Measurements from ENCODE around the gene HOXB5. TPM values are rescaled to one million over a fixed set of nuclear protein-coding genes. Genes with fewer than 3 reads are reported as not detected.

HOXB5 gene
- total RNA-seq, 1 donor from 2014 or later: 0.17 TPM

DNA sequence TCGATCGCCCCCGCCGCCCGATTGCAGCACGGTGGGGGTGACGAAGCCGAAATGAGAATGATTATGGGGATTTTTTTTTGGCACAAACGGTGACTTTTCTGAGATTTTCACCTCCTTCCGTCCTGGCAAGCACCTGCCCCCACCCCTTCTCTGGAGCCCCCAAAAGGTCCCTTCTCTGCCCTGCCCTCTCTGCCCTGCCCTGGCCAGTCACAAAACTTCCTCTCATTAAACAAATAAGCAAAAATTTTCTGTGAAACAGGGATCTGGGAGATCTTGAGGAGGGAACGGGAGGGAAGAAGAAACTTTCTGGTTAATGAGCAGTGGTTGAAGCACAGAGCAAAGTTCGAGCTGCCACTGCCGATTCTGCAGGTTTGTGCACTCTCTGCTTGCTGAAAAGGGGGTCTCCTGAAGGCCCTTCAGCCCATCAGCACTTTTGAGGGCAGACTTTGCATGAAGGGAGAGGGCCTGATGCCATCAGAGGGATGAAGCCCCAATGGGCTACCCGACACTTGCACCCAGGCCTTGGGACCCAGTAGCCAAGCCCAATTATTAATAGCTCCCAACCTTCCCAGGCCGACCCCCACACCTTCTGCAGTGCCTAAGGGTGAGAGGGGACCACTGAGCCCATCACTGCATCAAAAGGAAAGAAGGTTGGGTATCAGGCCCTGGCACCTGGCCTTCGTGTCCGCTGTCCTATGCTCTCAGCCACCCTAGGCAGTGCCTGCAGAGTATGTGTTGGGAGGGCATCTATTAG lies 22.6 kb upstream of the HOXB5 start:
- no peak for DNase-seq

DNA sequence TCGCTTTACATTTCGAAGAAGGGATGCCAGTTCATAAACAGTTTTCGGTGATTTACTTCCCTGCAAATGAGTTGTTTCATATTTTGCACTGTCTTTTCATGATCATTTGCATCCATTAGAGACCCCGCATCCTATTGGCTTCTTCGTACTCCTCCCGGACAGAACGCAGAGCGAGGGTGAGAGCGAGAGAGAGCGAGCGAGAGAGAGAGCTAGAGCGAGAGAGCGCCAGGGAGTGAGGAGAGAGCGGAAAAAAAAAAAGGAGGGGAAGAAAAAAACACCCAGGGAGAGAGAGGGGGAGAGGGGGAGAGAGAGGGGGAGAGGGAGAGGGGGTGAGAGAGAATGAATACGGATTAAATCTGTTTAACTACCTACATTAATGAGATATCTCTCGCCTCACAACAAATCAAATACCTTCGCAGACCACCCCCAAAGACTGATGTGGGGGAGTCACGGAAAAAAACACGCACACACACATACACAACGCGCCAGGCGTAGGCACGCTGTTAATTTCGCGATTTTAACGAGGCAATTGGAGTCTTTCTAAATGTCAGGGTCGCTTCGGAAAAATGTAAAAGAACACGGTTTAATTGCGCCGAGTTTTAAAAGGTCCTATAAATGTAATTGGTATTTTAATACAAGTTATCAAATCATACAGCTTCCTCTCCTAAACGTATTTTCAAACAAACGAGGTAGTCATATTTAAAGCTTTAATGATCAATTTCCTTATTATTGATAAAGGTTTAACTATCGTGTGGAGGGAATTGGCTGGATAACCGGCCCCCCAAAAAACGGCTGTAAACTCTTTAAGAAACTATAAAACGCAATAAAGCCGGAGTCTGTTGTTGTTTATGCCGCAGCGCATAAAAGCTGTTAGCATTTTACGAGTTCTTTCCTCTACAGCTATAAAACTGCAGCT lies 21.7 kb upstream of the HOXB5 start, which contains the start of gene HOXB8:
TSS of gene HOXB8 (minus strand) at position 246 of the 916 bp plus-strand sequence. CDS start 588 bp downstream, outside the sequence.
- peak; percentile 25 for DNase-seq

DNA sequence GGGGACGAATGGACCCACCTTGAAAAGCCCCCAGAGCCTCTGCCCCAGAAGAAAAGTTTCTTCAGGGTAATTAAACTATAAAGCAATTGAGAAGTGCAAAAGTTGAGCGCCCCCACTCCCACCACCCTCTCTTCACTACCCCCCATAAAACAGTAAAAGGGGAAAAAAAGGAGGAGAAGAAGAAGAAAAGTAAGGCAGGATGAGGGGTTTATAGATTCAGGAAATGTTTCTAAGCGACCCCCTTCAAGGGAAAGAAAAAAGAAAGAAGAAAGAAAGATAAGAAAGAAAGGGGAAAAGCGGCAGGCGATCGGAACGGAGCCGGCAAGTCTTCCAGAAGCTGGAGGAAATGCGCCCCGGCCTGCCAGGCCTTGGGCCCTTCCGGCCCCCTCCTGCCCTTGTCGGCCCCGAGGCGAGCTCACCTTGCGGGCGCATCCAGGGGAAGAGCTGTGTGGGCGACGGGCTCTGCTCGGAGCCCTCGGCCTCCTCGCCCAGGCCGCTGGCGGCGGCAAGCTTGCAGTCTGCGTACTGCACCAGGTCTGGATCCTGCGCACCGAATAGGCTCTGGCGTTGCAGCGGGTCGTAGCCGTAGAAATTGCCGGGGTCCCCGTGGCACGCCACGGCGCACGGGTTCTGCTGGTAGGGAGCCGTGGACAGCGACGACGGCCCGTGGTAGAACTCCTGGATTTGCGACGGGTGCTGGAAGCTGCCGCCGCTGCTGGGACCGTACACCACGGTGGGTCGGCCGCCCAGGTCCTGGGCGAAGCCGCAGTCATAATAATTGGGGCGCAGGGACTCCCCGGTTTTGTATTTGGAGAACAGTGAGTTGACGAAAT lies 20.5 kb upstream of the HOXB5 start:
- peak; percentile 72 for DNase-seq

DNA sequence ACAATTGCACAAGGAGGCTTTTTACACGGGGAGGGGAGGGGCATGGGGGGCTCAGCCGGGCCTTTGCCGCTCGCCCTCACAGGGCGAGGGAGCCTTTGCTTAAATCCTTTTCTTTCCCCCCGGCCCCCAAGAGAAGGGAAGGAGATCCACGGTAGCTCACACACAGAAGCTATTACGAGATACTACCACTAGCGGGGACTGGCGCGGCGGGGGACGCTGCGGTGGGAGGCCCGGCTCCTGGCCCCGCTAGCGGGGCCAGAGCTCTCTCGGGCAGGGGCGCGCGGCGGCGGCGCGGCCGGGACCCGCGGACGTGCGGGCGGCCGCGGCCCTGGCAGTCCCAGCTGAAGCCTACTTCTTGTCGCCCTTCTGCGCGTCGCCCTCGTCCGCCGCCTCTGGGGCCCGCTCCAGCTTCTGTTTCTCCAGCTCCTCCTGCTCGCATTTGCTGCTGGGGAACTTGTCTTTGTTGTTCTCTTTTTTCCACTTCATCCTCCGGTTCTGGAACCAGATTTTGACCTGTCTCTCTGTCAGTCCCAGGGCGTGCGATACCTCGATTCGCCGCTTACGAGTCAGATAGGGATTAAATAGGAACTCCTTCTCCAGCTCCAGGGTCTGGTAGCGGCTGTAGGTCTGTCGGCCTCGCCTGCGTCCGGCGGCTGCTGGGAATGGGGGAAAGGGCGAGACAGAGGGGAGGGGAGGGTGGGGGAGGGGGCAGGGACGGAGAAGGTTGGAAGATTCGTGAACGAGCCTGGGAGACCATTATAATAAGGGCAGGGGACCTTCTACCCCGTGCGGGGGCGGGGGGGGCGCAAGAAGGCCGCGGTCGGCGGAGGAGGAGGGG lies 19.5 kb upstream of the HOXB5 start:
- DNase-seq: peak; percentile 71

DNA sequence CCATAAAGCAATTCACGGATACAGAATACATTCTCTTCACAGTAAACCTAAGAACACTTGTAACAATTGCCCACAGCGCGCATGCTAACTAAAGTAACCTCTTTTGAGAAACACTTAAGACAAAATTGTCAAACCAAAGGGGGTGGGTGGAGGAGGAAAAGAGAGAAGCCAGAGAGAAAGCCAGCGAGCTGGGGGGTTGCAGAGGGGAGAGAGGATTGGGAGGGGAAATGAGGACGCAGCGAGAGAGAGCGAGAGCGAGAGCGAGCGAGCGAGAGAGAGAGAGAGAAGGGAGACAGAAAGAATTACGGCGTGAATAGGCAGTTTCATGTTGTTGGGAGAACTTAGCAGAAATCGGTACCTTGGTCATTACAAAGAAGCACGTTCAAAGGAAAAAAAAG lies 18.9 kb upstream of the HOXB5 start:
- peak; percentile 59 for DNase-seq

DNA sequence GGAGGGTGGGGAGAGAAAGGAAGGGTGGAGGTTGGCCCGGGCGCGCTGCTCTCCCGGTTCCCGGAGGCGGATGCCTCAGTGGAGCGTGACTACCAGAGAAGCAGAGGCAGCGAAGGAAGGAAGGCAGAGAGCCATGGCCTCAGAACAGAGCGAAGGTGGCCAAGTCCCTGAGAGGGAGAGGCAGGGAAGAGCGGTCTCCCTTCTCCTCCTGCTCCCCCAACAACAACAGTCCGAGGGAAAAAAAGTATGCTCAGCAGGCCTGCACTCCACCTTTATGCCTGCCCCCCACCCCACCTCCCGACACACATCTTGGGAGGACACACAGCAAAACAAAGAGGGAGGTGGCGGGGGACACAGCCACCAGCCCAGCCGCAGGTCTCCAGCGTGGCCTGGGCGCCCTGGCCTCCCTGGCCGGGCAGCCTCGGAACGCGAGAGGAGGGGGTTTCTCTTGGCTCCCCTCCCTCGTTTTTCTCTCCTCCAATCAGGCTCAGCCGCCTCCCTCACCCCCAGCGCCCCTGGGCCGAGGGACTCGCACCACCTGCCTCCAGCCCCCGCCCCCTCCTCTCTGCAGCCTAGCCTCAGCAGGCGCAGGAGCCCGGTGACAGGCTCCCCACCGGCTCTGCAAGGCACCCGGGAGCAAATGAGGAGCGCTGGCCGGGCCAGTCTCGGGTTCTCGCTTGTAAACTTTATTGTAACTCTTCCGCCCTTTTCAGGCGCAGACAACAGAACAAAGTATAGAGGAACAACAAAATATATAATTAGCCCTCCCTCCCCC lies 18.3 kb upstream of the HOXB5 start:
- peak; percentile 61 for DNase-seq

GRCh38 chr17:48611213-48611612 lies 17.6 kb upstream of the HOXB5 start:
- peak; percentile 50 for DNase-seq

DNA sequence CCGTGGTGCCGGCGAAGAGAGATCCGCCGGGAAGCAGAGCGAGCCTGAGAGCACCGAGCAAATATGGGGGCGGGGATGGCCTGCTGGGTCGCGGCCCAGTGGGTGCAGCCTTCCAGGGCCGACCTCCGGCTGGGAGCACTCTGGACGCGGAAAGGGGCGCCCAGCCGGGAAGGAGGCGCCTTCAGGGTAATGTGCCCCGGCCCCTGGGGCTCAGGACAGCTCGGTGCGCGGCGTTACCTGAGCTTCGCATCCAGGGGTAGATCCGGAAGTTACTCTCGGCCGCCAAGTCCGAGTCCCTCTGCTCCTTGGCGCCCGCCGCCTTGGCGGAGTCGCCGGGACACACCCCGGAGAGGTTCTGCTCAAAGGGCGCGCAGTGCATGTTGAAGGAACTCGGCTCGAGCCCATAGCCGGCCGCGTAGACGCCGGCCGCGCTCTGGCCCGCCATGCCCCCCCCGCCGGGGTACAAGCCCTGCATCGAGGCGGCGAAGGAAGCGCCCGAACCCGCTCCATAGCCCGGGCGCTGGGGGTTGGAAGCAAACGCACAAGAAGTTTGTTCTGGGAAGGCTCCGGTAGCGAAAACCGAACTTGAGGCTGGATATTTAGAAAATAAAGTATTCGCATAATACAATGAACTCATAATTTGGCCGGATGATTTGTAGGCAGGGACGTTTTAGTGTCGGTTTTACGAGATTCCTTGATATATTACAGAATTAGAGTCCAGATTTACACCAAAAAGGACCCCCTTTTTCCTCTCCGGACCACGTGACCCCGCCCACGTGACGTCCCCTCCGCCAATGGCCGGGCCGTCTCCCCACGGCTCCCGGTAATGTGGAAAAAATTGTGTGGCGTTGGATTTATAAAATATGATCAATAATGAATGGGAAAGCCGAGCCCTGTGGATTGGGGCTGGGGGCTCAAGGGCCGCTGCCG lies 17.0 kb upstream of the HOXB5 start, which contains the start of gene HOXB7:
TSS of gene HOXB7 (minus strand) at position 736 of the 930 bp plus-strand sequence. CDS start at position 637, 99 bp downstream.
- peak; percentile 82 for DNase-seq

DNA sequence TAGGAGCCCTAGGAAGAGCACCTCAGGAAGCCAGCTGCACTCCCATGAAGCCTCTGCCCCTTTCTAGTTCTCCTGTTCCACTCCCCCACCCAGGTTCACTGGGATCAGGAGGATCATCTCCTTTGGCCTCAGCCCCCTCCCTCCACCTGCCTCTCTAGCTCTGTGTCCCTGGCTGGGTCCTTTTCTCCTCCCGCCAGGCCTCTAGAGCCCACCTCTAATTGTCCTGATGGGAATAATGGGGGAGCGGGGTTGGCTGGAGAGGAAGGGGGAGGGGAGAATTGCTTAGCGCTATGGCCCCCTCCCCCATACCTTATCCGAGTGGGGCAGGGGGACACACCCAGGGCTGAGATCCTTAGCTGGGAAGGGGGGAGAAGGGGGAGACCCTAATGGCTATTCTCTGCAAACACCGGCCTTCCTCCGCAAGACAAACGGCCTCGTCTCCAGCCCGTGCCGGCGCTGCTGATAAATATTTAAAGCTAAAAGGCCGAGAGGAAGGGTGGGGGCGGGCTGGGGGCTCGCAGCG lies 16.2 kb upstream of the HOXB5 start:
- no peak for DNase-seq

GRCh38 chr17:48609033-48609432 lies 15.5 kb upstream of the HOXB5 start:
- no peak for DNase-seq

DNA sequence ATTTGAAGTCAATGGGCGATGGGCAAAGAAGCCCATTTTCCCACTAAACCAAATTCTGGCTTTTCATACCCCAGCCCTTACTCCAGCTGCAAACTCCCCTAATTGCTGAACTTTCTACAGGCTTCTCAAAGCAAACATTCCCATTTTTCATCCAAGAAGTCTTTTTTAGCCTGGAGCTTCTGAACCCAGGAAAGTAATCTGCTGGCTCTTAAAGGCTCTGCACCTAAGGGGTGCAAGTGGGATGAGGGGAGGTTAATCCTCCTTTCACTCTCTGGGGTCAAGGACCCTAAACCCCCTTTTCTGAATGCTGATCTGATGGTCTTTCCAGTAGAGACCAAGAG lies 14.9 kb upstream of the HOXB5 start:
- DNase-seq: no peak

DNA sequence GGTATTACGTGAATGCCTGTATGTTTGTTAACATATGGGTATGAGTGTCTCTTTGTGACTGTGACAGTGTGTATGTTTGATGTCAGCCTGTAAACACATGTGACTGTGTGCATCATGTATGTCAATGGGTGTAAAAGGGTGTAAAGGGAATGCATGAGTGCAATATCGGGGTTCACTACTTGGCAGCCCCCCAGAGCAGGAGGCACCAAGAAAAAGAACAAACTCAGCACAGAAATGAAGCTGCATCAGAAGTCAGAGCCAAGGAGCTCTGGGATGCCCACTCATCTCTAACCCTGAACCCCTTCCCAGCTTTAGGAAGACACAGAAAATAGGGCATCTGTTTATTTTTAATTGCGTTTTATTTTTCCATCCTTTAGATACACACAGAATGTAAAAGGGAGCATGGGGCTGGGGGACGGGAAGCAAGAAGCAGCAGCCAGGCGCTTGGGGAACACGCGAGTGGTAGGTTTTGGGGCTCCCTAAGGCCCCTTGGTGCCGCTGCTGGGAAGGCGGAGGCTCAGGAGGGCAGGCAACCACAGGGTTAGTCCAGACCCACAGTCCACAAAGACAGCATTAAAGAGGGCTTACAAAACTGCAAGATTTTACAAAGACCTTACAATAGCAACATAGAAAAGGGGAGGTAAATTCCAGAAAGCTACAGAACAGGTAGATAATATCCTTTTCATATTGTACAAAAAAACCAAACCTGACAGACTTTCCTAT lies 13.5 kb upstream of the HOXB5 start:
- DNase-seq: no peak

DNA sequence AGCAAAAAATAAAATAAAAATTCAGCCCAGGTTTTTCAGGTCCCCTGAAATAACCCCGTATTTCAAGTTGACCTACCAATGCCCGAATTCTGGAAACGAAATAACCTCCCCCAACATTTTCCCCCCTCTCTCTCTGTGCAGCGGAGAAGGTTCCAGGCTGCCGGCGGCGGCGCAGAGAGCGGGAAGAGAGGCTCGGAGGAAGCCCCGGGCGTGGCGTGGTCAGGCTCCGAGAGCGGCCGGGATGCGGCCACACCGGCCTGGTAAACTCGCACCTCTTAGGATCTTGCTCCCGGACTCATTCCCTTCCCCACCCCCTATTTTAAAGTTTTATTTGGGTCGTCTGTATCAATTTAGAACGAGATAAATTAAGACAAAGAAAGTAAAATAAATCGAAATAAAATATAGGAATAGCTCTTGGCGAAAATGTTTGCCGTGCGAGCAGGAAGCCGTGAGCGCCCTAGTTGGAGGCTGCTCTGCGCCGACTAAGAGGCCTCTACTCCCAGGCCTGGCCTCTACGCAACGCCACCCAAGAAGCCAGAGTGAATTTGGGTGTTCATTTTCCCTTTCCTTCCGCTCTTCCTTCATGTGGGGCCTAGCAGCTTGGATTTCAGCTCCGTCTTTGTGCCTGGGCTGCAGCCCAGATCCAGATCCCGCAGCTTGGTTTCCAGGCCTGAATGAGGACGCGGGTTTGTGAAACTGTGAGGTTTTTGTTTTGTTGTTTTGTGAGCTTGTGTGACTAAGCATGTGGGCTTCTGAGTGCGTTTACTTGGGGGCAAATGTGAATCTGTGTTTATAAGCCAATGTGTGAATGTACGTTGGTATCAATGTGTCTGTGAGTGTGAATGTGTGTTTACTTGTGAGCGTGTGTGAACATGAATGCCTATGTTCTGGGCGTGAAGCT lies 12.7 kb upstream of the HOXB5 start:
- DNase-seq: peak; percentile 29

- peak; percentile 36 for DNase-seq
These were observed 11.9 kb upstream of the HOXB5 start for GRCh38 chr17:48605409-48605919.

DNA sequence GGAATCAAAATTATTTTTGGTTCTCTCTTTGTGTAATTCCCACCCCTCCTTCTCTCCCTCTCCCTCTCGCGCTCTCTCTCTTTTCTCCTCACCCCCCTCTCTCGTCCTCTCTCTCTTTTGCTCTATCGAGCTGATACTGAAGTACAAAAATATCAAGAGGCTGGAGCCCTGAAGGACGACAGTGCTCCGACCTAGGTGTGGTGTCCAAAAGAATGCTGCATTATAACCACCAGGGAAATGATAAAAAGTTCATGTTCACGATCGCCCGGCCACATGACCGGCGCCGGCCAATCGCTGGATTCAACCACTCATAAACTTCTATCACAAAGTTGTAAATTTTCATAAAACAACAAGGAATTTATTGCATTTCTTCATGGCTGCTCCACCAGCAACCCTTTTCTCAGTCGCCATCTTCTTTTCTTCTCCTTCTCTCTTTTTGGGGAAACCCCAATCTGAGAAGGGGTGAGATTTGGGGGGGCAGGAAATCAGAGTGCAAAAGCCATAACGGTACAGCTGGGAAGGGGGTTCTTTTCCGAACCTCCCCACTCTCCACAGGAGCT lies 11.3 kb upstream of the HOXB5 start, which contains the start of gene HOXB6:
TSS of gene HOXB6 (minus strand) at position 217 of the 560 bp plus-strand sequence. CDS start 6,836 bp downstream, outside the sequence.
- DNase-seq: peak; percentile 82

DNA sequence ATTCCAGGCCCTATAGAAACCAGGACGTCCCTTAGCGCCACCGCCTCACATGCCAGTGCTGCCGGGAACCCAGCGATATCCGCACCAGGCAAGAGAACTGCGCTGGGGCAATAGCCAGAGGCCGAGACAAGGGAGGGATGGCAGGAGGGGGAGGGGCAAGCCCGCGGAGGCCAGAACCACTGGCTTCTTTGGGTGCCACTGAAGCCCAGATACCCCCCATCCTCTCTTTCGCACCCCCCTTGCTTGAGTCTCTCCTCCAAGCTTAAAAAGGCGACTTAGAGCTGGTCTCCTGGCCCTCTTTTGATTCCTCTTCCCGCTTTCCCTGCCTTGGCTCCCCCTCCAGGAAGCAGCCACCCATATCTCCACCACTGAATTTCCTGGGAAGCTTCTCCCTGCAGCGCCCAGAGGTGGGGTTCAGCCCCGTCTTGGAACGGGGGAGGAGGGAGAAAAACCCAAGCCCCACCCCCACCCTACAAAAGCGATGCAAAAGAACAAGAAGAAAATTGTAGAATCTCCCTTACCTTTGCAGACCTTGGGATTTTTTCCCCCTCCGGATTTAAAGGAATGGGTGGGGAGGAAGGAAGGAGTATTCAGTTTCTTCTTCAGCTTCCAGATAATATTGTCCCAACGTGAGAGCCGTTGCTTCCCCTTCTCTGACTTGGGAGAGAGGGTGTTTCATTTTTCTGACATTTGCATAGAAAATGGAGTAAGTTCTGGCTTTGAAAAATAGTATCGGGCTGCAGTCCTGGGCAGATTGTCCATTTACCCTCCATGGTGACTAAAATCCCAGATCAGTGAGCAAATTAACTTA lies 10.6 kb upstream of the HOXB5 start:
- no peak for DNase-seq

All from dermis blood vessel endothelial cell (primary cell).